GM21576 (cell line): ENCODE measurements around the gene DLX2.

Source experiments
- ATAC-seq: cut with Tn5 transposase; IDR thresholded peaks from one replicate; pipeline ENCODE4 v1.9.1; 2021; ENCODE audit warnings: mild to moderate bottlenecking, moderate library complexity; ENCODE audit not compliant: unreplicated experiment

DLX2 gene

GRCh38 chr2:172056293-172056692 is 46.4 kb downstream of the DLX2 start:
- ATAC-seq: no peak

DNA sequence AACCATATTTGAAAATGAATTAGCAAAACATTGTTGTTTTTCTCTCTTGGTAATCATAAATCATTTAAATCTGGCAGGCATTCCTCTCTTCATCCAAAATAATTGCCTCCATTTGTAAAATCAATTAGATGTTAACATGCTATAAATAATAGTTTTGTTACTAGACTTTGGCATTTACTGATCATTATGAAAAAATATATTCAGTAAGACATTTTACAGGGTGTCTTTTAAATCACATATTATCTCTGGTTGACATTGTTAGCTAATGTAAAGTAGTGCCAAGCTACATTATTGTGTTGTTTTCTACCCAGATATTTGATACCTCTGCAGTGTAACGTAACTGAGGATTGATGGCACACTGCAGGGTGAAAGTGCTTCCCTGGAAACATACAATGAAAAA is 49.2 kb downstream of the DLX2 start:
- ATAC-seq: no peak

DNA sequence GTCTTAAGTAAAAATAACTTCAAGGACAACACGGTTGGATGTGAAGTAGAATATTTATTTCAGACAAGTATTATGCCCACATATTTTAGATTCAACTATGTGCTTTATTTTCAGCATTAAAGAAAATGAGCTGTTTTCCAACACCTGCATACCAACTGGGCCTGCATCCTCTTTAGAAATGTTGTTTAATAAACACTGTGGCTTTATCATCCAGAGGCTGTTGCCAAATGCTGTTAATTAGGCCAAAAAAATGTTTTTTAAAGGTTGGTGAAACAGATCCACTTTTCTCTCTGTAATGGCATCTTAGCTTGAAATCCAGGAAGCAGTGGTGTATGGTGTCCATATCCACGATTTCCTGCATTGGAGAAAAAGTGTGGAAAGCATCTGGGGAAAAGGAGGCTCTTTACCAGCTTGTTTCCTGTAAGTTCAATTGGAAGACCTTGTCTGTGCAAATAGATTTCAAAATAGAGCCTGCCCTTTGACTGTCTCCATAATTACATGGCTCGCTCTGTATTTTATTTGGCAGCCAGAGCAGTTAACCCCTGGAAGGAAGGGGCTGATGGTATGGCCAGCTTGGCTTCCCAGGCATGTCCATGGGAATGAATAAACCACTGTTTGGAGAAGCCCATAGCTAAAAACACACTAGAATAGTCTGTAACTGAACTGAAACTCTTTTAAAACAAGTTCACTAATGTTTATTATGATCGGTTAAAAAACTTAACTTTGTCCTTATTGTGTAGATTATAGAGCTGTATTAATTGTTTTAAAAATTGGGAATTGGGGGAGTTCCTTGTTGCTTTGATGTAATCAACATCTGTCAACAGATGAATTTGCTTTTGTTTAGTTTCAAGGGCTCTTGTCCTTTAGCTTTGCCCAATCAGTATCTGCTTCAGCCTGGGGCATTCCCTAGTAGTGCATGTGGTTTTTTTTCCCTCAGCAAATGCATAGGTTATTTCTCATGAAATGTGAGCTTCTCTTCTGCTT is 50.4 kb downstream of the DLX2 start:
- no peak for ATAC-seq

GRCh38 chr2:172050479-172051125 is 52.1 kb downstream of the DLX2 start:
- no peak for ATAC-seq

DNA sequence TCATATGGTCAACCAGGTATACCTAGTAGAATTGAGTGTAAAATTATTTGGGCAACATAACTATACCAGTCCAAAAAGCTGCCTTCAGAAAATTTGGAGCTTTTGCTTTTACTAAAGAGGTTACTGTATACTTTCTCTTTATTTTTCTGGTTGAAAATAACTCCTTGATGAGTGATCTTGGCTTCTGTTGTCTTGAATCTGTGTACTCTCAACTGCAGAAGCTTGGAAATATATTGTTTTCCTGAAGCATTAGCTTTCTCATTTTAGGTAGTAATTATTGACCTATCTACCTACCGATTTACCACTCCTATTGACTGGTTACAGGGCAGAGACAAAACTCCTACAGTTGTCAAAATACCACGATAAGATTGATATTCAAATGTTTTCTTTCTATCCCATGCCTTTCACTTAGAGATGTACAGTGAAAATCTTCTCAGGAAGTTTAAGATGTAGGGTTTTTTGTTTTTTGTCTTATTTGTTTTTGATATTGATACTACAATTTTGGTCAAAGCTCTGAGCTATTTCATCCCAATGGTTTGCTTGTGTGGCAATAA is 53.1 kb downstream of the DLX2 start:
- ATAC-seq: no peak
